ENCODE measurements around the gene MAMDC2.

The MAMDC2 gene

GRCh38 chr9:70043689-70044489 is at the start of gene MAMDC2:
TSS of gene MAMDC2 (plus strand) at chr9:70043848. CDS start at chr9:70044198, 350 bp downstream.
- DNase-seq (ENCODE audit: low read depth in 2 of 2), result no peak

GRCh38 chr9:69995846-69996245 is 47.8 kb upstream of the MAMDC2 start:
- no peak for DNase-seq (ENCODE audit: low read depth in 2 of 2)

GRCh38 chr9:69996967-69997366 is 46.7 kb upstream of the MAMDC2 start:
- DNase-seq (ENCODE audit: low read depth in 2 of 2), result no peak

- no peak for DNase-seq (ENCODE audit: low read depth in 2 of 2)
Observed at GRCh38 chr9:69997524-69997923, 46.1 kb upstream of the MAMDC2 start.

GRCh38 chr9:69999315-69999714 is 44.3 kb upstream of the MAMDC2 start:
- no peak for DNase-seq (ENCODE audit: low read depth in 2 of 2)

GRCh38 chr9:70000469-70000868 is 43.2 kb upstream of the MAMDC2 start:
- DNase-seq (ENCODE audit: low read depth in 2 of 2), result no peak

- DNase-seq (ENCODE audit: low read depth in 2 of 2), result no peak
Observed at GRCh38 chr9:70003901-70004714, 39.5 kb upstream of the MAMDC2 start.

- no peak for DNase-seq (ENCODE audit: low read depth in 2 of 2)
Observed at GRCh38 chr9:70006306-70006705, 37.3 kb upstream of the MAMDC2 start.

- no peak for DNase-seq (ENCODE audit: low read depth in 2 of 2)
Observed at GRCh38 chr9:70007831-70008230, 35.8 kb upstream of the MAMDC2 start.

GRCh38 chr9:70010015-70010414 is 33.6 kb upstream of the MAMDC2 start:
- DNase-seq (ENCODE audit: low read depth in 2 of 2), result no peak

- no peak for DNase-seq (ENCODE audit: low read depth in 2 of 2)
Observed at GRCh38 chr9:70011366-70011765, 32.3 kb upstream of the MAMDC2 start.

- DNase-seq (ENCODE audit: low read depth in 2 of 2), result no peak
Observed at GRCh38 chr9:70012569-70012968, 31.1 kb upstream of the MAMDC2 start.

GRCh38 chr9:70013598-70014196 is 30.0 kb upstream of the MAMDC2 start:
- DNase-seq (ENCODE audit: low read depth in 2 of 2), result no peak

GRCh38 chr9:70015099-70015498 is 28.5 kb upstream of the MAMDC2 start:
- DNase-seq (ENCODE audit: low read depth in 2 of 2), result no peak

GRCh38 chr9:70020217-70020616 is 23.4 kb upstream of the MAMDC2 start:
- no peak for DNase-seq (ENCODE audit: low read depth in 2 of 2)

GRCh38 chr9:70020991-70021571 is 22.6 kb upstream of the MAMDC2 start:
- DNase-seq (ENCODE audit: low read depth in 2 of 2), result no peak

- no peak for DNase-seq (ENCODE audit: low read depth in 2 of 2)
Observed at GRCh38 chr9:70028287-70028686, 15.4 kb upstream of the MAMDC2 start.

GRCh38 chr9:70030156-70030555 is 13.5 kb upstream of the MAMDC2 start:
- DNase-seq (ENCODE audit: low read depth in 2 of 2), result no peak

- DNase-seq (ENCODE audit: low read depth in 2 of 2), result no peak
Observed at GRCh38 chr9:70031141-70031545, 12.5 kb upstream of the MAMDC2 start.

GRCh38 chr9:70034271-70034711 is 9.4 kb upstream of the MAMDC2 start:
- no peak for DNase-seq (ENCODE audit: low read depth in 2 of 2)

- no peak for DNase-seq (ENCODE audit: low read depth in 2 of 2)
Observed at GRCh38 chr9:70035691-70036090, 8.0 kb upstream of the MAMDC2 start.

- no peak for DNase-seq (ENCODE audit: low read depth in 2 of 2)
Observed at GRCh38 chr9:70036641-70037040, 7.0 kb upstream of the MAMDC2 start.

Measured in activated CD4-positive, alpha-beta T cell treated with anti-CD3 and anti-CD28 coated beads for 24 hours (primary cell).